PFSK-1 (cell line): ENCODE data around the gene TBXA2R.

Experiments
- REST ChIP-seq, 2 experiments: IDR thresholded peaks; 2 replicates each; pipeline versions ENCODE4 v1.6.1 to v1.8.0; 2011 to 2012; ENCODE audit warnings: low read depth in 2 of 2, low read length in 2 of 2, control low read depth in 1 of 2, inconsistent platforms in 1 of 2, mild to moderate bottlenecking in 1 of 2, moderate library complexity in 1 of 2; ENCODE audit not compliant: insufficient read depth in 1 of 2
- TAF1 ChIP-seq: IDR thresholded peaks from 2 replicates; pipeline ENCODE4 v1.6.1; 2012; ENCODE audit warnings: low read length, control low read depth, borderline replicate concordance; ENCODE audit not compliant: insufficient read depth

GRCh38 chr19:3632739-3633558 lies 26.3 kb upstream of the TBXA2R start:
- TF ChIP-seq TAF1 (no peak), REST (IDR thresholded peaks at IDR 0.05; ENCODE audit: insufficient read depth in 1 of 2, low read depth in 2 of 2, low read length in 2 of 2) (no peak)
